Measurements from ENCODE around the gene DHX29. TPM values are rescaled to one million over a fixed set of nuclear protein-coding genes. Genes with fewer than 3 reads are reported as not detected.

DHX29 gene
- polyA plus RNA-seq, 1 experiment = 2.9 TPM

DNA sequence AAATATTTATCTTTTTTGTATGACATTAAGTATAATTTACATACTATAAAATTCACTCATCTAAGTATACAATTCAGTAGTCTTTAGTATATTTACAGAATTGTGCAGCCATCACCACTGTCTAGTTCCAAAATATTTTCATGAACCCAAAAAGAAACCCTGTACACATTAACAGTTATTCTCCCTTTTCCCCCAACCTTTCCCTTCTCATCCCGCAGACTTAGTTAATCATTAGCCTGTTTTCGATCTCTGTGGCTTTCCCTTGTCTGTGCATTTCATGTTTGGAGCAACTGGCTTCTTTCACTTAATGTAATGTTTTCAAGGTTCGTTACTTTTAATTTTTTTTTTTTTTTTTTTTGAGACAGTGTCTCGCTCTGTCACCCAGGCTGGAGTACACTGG, 37.8 kb upstream of the DHX29 start:
- ChIA-PET CTCF (interaction anchor here (1.0 kb wide), 1 partner anchor 348 kb away, joined by 3 read pairs; no protein-coding TSS in a partner anchor), POLR2A (no interaction called here)
- Histone ChIP-seq H3K36me3 (ENCODE audit: control insufficient read depth, insufficient read depth, low read length) (peaks cover 6% of the 10 kb centered on the region), H3K27me3 (ENCODE audit: control insufficient read depth, insufficient read depth, low read length) (no peaks in the 10 kb centered on the region), H3K4me3 (ENCODE audit: low read depth, low read length) (no peak overlapping the region)
- TF ChIP-seq, protein P1, sequence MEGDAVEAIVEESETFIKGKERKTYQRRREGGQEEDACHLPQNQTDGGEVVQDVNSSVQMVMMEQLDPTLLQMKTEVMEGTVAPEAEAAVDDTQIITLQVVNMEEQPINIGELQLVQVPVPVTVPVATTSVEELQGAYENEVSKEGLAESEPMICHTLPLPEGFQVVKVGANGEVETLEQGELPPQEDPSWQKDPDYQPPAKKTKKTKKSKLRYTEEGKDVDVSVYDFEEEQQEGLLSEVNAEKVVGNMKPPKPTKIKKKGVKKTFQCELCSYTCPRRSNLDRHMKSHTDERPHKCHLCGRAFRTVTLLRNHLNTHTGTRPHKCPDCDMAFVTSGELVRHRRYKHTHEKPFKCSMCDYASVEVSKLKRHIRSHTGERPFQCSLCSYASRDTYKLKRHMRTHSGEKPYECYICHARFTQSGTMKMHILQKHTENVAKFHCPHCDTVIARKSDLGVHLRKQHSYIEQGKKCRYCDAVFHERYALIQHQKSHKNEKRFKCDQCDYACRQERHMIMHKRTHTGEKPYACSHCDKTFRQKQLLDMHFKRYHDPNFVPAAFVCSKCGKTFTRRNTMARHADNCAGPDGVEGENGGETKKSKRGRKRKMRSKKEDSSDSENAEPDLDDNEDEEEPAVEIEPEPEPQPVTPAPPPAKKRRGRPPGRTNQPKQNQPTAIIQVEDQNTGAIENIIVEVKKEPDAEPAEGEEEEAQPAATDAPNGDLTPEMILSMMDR (IDR thresholded peaks at IDR 0.05; ENCODE audit: insufficient read depth, low read depth, low read length) = no peak
- DNase-seq (ENCODE audit: low read depth) = no peak

DNA sequence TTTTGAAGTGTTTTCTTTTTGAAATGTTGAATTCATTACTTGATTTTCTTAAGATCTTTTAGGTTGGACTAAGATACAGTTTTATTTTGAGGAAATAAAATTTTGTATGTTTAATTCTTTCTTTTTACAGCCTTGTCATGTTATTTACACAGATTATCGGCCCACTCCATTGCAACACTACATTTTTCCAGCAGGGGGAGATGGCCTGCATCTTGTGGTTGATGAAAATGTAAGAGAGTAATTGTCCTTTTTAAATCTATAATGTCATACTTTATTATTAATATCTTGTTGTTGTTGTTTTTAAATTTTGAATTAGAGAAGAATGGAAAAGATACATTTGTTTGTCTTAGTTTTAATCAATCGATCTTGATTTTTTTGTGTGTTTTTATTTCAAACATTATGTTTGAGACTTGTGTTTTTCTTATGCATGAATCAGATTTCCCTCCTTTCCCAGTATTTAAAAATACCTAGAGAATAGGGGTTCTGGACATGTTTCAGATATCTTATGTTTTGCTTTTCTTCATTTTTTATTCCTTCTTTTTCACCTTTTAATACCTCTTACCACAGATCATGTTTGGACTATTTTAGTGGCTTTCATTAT, 37.0 kb upstream of the DHX29 start:
- TF ChIP-seq, protein P1 (IDR thresholded peaks at IDR 0.05; ENCODE audit: insufficient read depth, low read depth, low read length) = peak; percentile 84
- no peak overlapping the region for H3K4me3 ChIP-seq (ENCODE audit: low read depth, low read length)
- no peak for DNase-seq (ENCODE audit: low read depth)
- POLR2A ChIA-PET = no interaction called here
- CTCF ChIA-PET = interaction anchor here (1.0 kb wide), 2 partner anchors 349 to 360 kb away, joined by 3 read pairs; no protein-coding TSS in a partner anchor
- peaks cover 6% of the 10 kb centered on the region for H3K36me3 ChIP-seq (ENCODE audit: control insufficient read depth, insufficient read depth, low read length)
- no peaks in the 10 kb centered on the region for H3K27me3 ChIP-seq (ENCODE audit: control insufficient read depth, insufficient read depth, low read length)

DNA sequence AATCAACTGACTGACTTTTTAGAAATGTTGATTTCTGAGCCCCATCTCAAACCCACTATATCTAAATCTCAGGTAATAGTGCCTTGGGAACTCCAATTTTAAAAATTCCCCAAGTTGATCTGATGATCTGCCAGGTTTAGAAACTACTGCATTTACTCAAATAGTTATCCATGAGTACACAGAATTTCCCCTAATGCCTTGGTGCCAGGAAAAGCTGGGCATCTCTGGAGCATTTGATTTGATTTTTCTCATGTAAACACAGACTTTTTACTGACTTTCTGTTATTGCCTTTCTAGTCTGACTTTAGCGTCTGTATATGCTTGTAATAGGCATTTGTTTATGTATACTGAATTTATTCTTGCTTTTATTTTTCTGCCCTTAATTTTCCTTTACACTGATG, 36.1 kb upstream of the DHX29 start:
- Histone ChIP-seq H3K4me3 (ENCODE audit: low read depth, low read length) (no peak overlapping the region), H3K27me3 (ENCODE audit: control insufficient read depth, insufficient read depth, low read length) (no peaks in the 10 kb centered on the region), H3K36me3 (ENCODE audit: control insufficient read depth, insufficient read depth, low read length) (peaks cover 7% of the 10 kb centered on the region)
- TF ChIP-seq, protein P1 (IDR thresholded peaks at IDR 0.05; ENCODE audit: insufficient read depth, low read depth, low read length) = no peak
- no peak for DNase-seq (ENCODE audit: low read depth)
- ChIA-PET POLR2A (no interaction called here), CTCF (interaction anchor here (0.6 to 2.0 kb wide), 8 partner anchors 19 to 418 kb away, joined by 3 to 7 read pairs (median 3); no protein-coding TSS in a partner anchor)

DNA sequence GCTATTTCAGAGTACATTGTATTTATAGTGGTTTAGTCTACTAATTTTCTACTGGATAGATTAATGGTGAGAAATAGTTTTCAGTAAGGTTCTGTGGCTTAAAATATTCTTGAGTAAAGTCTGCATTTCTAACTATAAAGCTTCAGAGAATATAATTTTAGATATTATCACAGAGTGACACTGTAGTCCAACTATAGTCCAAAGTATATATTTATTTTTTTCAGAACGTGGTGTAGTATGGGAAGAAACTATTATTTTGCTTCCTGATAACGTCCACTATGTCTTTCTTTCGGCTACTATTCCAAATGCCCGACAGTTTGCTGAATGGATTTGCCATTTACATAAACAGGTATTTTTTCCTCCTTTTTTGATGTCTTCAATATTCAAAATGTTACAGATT, 35.6 kb upstream of the DHX29 start:
- H3K4me3 ChIP-seq (ENCODE audit: low read depth, low read length) = no peak overlapping the region
- H3K27me3 ChIP-seq (ENCODE audit: control insufficient read depth, insufficient read depth, low read length) = no peaks in the 10 kb centered on the region
- DNase-seq (ENCODE audit: low read depth) = no peak
- POLR2A ChIA-PET = no interaction called here
- TF ChIP-seq, protein P1 (IDR thresholded peaks at IDR 0.05; ENCODE audit: insufficient read depth, low read depth, low read length) = no peak
- H3K36me3 ChIP-seq (ENCODE audit: control insufficient read depth, insufficient read depth, low read length) = peaks cover 6% of the 10 kb centered on the region
- CTCF ChIA-PET = interaction anchor here (0.6 to 2.0 kb wide), 6 partner anchors 19 to 361 kb away, joined by 3 to 7 read pairs (median 3); no protein-coding TSS in a partner anchor

DNA sequence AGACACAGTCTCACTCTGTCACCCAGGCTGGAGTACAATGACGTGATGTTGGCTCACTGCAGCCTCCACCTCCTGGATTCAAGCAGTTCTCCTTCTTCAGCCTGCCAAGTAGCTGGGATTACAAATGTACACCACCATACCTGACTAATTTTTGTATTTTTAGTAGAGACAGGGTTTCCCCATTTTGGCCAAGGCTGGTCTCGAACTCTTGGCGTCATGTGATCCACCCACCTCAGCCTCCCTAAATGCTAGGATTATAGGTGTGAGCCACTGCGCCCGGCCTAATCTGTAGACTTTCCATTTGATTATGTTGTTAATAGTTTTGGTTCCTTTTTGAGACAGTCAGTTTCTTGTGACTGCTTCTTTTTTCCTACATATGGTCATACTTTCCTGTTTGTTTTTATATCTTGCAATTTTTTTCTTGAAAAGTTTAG, 31.3 kb upstream of the DHX29 start:
- no peak for DNase-seq (ENCODE audit: low read depth)
- H3K36me3 ChIP-seq (ENCODE audit: control insufficient read depth, insufficient read depth, low read length) = 0 out of 2 replicates have a peak, but pooled peaks cover 1% of the 10 kb centered on the region
- TF ChIP-seq, protein P1 (IDR thresholded peaks at IDR 0.05; ENCODE audit: insufficient read depth, low read depth, low read length) = no peak
- ChIA-PET POLR2A (no interaction called here), CTCF (interaction anchor here (0.7 kb wide), 1 partner anchor 353 kb away, joined by 3 read pairs; no protein-coding TSS in a partner anchor)
- no peaks in the 10 kb centered on the region for H3K27me3 ChIP-seq (ENCODE audit: control insufficient read depth, insufficient read depth, low read length)
- no peak overlapping the region for H3K4me3 ChIP-seq (ENCODE audit: low read depth, low read length)
